ENCODE results near the gene ZSCAN16. TPM values are rescaled to one million over a fixed set of nuclear protein-coding genes. Genes with fewer than 3 reads are reported as not detected.

Gene ZSCAN16
- total RNA-seq, 2 experiments from 2014 or later: 2.0 to 2.3 TPM

- DNase-seq: peak; percentile 90
- Mint-ChIP-seq H3K27ac (peak overlapping the region; percentile 92), H3K4me3 (peak overlapping the region; percentile 87), H3K27me3 (peaks cover 4% of the 10 kb centered on the region), H3K36me3 (ENCODE audit: low read depth) (no peaks in the 10 kb centered on the region), H3K9me3 (peaks cover 3% of the 10 kb centered on the region), H3K4me1 (ENCODE audit: low read depth) (peaks cover 5% of the 10 kb centered on the region)
- POLR2A ChIA-PET: interaction anchor here (0.9 to 2.7 kb wide), 3 partner anchors 24 to 64 kb away, joined by 3 to 15 read pairs (median 3); no protein-coding TSS in a partner anchor
- peak; percentile 58 for TF ChIP-seq CTCF (IDR thresholded peaks at IDR 0.05)
- ATAC-seq: peak; percentile 100
- CTCF ChIA-PET: interaction anchor here (0.6 to 1.6 kb wide), 9 partner anchors 11 to 210 kb away, joined by 3 to 6 read pairs (median 3); partner anchors contain the start of gene ZSCAN16
- intact Hi-C loops (cut with micrococcal nuclease): no loop called here
These were observed 19.8 kb upstream of the ZSCAN16 start for GRCh38 chr6:28104392-28105244.

GRCh38 chr6:28105245-28105639 lies 19.2 kb upstream of the ZSCAN16 start:
- TF ChIP-seq CTCF (IDR thresholded peaks at IDR 0.05): no peak
- no peaks in the 10 kb centered on the region for H3K36me3 Mint-ChIP-seq (ENCODE audit: low read depth)
- intact Hi-C loops (cut with micrococcal nuclease): no loop called here
- CTCF ChIA-PET: interaction anchor here (0.6 to 1.6 kb wide), 8 partner anchors 12 to 211 kb away, joined by 3 to 6 read pairs (median 4); partner anchors contain the start of gene ZSCAN16
- peak overlapping the region; percentile 87 for H3K4me3 Mint-ChIP-seq
- POLR2A ChIA-PET: interaction anchor here (0.9 to 2.7 kb wide), 3 partner anchors 23 to 64 kb away, joined by 3 to 15 read pairs (median 3); no protein-coding TSS in a partner anchor
- no peak for DNase-seq
- H3K9me3 Mint-ChIP-seq: peaks cover 3% of the 10 kb centered on the region
- H3K27ac Mint-ChIP-seq: peak overlapping the region; percentile 33
- H3K27me3 Mint-ChIP-seq: peaks cover 5% of the 10 kb centered on the region
- no peak for ATAC-seq
- H3K4me1 Mint-ChIP-seq (ENCODE audit: low read depth): peaks cover 5% of the 10 kb centered on the region

- CTCF ChIA-PET: no interaction called here
- Mint-ChIP-seq H3K27me3 (peaks cover 5% of the 10 kb centered on the region), H3K36me3 (ENCODE audit: low read depth) (no peaks in the 10 kb centered on the region), H3K4me3 (no peak overlapping the region), H3K4me1 (ENCODE audit: low read depth) (peaks cover 5% of the 10 kb centered on the region), H3K27ac (no peak overlapping the region), H3K9me3 (peaks cover 3% of the 10 kb centered on the region)
- POLR2A ChIA-PET: no interaction called here
- TF ChIP-seq CTCF (IDR thresholded peaks at IDR 0.05): no peak
- ATAC-seq (no peak), DNase-seq (no peak)
- intact Hi-C loops (cut with micrococcal nuclease): no loop called here
These were observed 16.9 kb upstream of the ZSCAN16 start for GRCh38 chr6:28107506-28107905.

GRCh38 chr6:28111964-28112363 lies 12.4 kb upstream of the ZSCAN16 start:
- peaks cover 25% of the 10 kb centered on the region for H3K36me3 Mint-ChIP-seq (ENCODE audit: low read depth)
- DNase-seq (no peak), ATAC-seq (no peak)
- intact Hi-C loops (cut with micrococcal nuclease): no loop called here
- no peak overlapping the region for H3K27ac Mint-ChIP-seq
- no peaks in the 10 kb centered on the region for H3K4me1 Mint-ChIP-seq (ENCODE audit: low read depth)
- peaks cover 4% of the 10 kb centered on the region for H3K27me3 Mint-ChIP-seq
- TF ChIP-seq CTCF (IDR thresholded peaks at IDR 0.05): no peak
- no peak overlapping the region for H3K4me3 Mint-ChIP-seq
- CTCF ChIA-PET: interaction anchor here (0.6 to 1.8 kb wide), 2 partner anchors 13 to 244 kb away, joined by 3 to 4 read pairs; no protein-coding TSS in a partner anchor
- POLR2A ChIA-PET: no interaction called here
- no peaks in the 10 kb centered on the region for H3K9me3 Mint-ChIP-seq

GRCh38 chr6:28115799-28116198 lies 8.6 kb upstream of the ZSCAN16 start:
- Mint-ChIP-seq H3K9me3 (no peaks in the 10 kb centered on the region), H3K4me1 (ENCODE audit: low read depth) (no peaks in the 10 kb centered on the region), H3K4me3 (no peak overlapping the region), H3K27ac (no peak overlapping the region), H3K27me3 (no peaks in the 10 kb centered on the region), H3K36me3 (ENCODE audit: low read depth) (peaks cover 41% of the 10 kb centered on the region)
- POLR2A ChIA-PET: no interaction called here
- intact Hi-C loops (cut with micrococcal nuclease): no loop called here
- ATAC-seq (no peak), DNase-seq (no peak)
- no peak for TF ChIP-seq CTCF (IDR thresholded peaks at IDR 0.05)
- CTCF ChIA-PET: no interaction called here
